NCI-H2107 treated with DMSO at 0.1 percent for 48 hours (cell line): ENCODE measurements around the gene SERPINA5.
A peak's percentile ranks its signal among the peaks of the same experiment; 100 is the strongest.

ENCODE experiments used
- DNase-seq: peaks from one replicate; lab custom pipeline; 2025; ENCODE audit not compliant: unreplicated experiment; lab: John Stamatoyannopoulos, UW

Gene SERPINA5

GRCh38 chr14:94548999-94549985 lies 31.9 kb upstream of the SERPINA5 start:
- DNase-seq = peak; percentile 41

GRCh38 chr14:94550041-94550440 lies 31.2 kb upstream of the SERPINA5 start:
- no peak for DNase-seq

- DNase-seq = no peak
These were observed 25.2 kb upstream of the SERPINA5 start for GRCh38 chr14:94555991-94556390.

- no peak for DNase-seq
These were observed 23.9 kb upstream of the SERPINA5 start for GRCh38 chr14:94557327-94557726.

GRCh38 chr14:94558842-94559241 lies 22.4 kb upstream of the SERPINA5 start:
- no peak for DNase-seq

GRCh38 chr14:94559638-94560290 lies 21.5 kb upstream of the SERPINA5 start:
- DNase-seq = no peak

- no peak for DNase-seq
These were observed 20.9 kb upstream of the SERPINA5 start for GRCh38 chr14:94560291-94560665.

- DNase-seq = no peak
These were observed 20.2 kb upstream of the SERPINA5 start, which contains the start of gene SERPINA4 for GRCh38 chr14:94560751-94561655. SERPINA4 (plus strand) TSS chr14:94561442; CDS start chr14:94563483, 2,041 bp downstream.

- no peak for DNase-seq
These were observed 19.6 kb upstream of the SERPINA5 start for GRCh38 chr14:94561656-94562010.

GRCh38 chr14:94562022-94562421 lies 19.2 kb upstream of the SERPINA5 start:
- no peak for DNase-seq

- DNase-seq = no peak
These were observed 18.0 kb upstream of the SERPINA5 start for GRCh38 chr14:94562941-94563883.

GRCh38 chr14:94564381-94564780 lies 16.8 kb upstream of the SERPINA5 start:
- DNase-seq = no peak

GRCh38 chr14:94568186-94568585 lies 13.0 kb upstream of the SERPINA5 start:
- DNase-seq = no peak

- DNase-seq = no peak
These were observed 11.7 kb upstream of the SERPINA5 start for GRCh38 chr14:94569381-94570001.

- no peak for DNase-seq
These were observed 11.2 kb upstream of the SERPINA5 start for GRCh38 chr14:94570002-94570400.

GRCh38 chr14:94570440-94570839 lies 10.8 kb upstream of the SERPINA5 start:
- DNase-seq = no peak

- no peak for DNase-seq
These were observed 9.8 kb upstream of the SERPINA5 start for GRCh38 chr14:94571395-94571794.

- no peak for DNase-seq
These were observed 9.3 kb upstream of the SERPINA5 start for GRCh38 chr14:94571950-94572349.

- no peak for DNase-seq
These were observed 8.5 kb upstream of the SERPINA5 start for GRCh38 chr14:94572637-94573303.
